ENCODE results near the gene JAG1. TPM values are rescaled to one million over a fixed set of nuclear protein-coding genes. Genes with fewer than 3 reads are reported as not detected.

JAG1 gene
- total RNA-seq, 1 donor from 2014 or later, result 70.3 TPM

DNA sequence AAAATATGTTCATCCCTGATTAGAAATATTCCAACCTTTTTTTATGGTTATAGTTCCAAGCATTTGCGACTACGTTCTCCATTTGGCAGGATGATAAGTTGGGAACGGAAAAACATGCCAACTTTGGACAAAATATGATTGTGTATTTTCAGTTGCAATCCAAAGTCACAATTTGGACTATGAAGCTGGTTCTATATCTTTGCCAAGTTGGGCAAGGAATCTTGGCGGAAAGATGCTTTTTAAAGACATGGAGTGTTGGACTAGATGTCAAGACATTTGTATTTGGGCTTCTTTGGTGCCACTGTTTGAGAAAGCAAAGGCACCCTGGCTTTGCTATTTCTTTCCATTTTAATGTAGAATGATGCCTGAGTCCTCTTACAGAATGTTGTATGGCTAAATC is 33.3 kb upstream of the JAG1 start:
- H3K27me3 Mint-ChIP-seq (ENCODE audit: low read depth), result no peaks in the 10 kb centered on the region
- no peak overlapping the region for H3K4me3 Mint-ChIP-seq
- H3K36me3 Mint-ChIP-seq (ENCODE audit: low read depth), result peaks cover 2% of the 10 kb centered on the region
- no peak for DNase-seq (ENCODE audit: low read depth, low spot score)
- TF ChIP-seq, protein P1, sequence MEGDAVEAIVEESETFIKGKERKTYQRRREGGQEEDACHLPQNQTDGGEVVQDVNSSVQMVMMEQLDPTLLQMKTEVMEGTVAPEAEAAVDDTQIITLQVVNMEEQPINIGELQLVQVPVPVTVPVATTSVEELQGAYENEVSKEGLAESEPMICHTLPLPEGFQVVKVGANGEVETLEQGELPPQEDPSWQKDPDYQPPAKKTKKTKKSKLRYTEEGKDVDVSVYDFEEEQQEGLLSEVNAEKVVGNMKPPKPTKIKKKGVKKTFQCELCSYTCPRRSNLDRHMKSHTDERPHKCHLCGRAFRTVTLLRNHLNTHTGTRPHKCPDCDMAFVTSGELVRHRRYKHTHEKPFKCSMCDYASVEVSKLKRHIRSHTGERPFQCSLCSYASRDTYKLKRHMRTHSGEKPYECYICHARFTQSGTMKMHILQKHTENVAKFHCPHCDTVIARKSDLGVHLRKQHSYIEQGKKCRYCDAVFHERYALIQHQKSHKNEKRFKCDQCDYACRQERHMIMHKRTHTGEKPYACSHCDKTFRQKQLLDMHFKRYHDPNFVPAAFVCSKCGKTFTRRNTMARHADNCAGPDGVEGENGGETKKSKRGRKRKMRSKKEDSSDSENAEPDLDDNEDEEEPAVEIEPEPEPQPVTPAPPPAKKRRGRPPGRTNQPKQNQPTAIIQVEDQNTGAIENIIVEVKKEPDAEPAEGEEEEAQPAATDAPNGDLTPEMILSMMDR (conservative IDR thresholded peaks at IDR 0.05), result no peak
- peaks cover 10% of the 10 kb centered on the region for H3K9me3 Mint-ChIP-seq
- no peak overlapping the region for H3K27ac Mint-ChIP-seq (ENCODE audit: unreplicated experiment)
- H3K4me1 Mint-ChIP-seq, result peaks cover 25% of the 10 kb centered on the region

DNA sequence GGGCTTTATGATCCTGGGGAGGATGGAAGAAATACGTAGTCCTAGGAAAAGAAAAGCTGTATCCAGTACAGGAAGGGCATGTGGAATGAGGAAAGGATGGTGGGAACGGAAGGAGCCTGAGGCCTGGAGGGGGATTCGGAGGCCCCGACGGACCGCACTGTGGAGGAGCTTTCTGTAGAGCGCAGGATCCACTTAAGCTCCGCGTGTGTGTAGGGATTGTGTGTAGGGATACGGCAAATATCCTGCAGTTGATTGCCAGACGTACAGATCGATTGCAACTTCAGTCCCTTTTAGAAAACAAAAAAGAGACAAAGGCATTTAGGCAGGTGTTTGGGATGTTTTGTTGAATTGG is 32.6 kb upstream of the JAG1 start:
- Mint-ChIP-seq H3K4me3 (no peak overlapping the region), H3K27me3 (ENCODE audit: low read depth) (no peaks in the 10 kb centered on the region), H3K9me3 (peaks cover 14% of the 10 kb centered on the region), H3K36me3 (ENCODE audit: low read depth) (peaks cover 2% of the 10 kb centered on the region), H3K27ac (ENCODE audit: unreplicated experiment) (no peak overlapping the region), H3K4me1 (peaks cover 18% of the 10 kb centered on the region)
- DNase-seq (ENCODE audit: low read depth, low spot score), result no peak
- TF ChIP-seq, protein P1 (conservative IDR thresholded peaks at IDR 0.05), result no peak

- H3K36me3 Mint-ChIP-seq (ENCODE audit: low read depth), result peaks cover 2% of the 10 kb centered on the region
- H3K27me3 Mint-ChIP-seq (ENCODE audit: low read depth), result no peaks in the 10 kb centered on the region
Observed at GRCh38 chr20:10705801-10706459, 32.1 kb upstream of the JAG1 start.

DNA sequence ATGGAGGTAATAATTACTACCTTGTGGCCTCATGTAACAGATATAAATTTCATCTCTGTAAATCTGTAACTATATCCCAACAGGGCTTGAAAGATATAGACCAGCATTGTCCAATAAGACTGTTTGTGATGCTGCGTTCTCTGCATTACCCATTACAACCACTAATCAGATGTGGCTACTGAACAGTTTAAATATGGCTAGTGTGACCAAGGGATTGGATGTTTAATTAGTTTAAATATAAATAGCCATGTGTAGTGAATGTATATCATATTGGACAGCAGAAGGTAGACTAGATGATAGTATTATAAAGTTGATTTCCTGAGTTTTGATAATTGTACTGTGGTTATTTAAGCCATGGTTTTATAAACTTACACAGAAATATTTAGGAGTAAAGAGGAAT is 27.8 kb upstream of the JAG1 start:
- Mint-ChIP-seq H3K4me3 (no peak overlapping the region), H3K27ac (ENCODE audit: unreplicated experiment) (no peak overlapping the region), H3K4me1 (no peaks in the 10 kb centered on the region), H3K27me3 (ENCODE audit: low read depth) (no peaks in the 10 kb centered on the region), H3K36me3 (ENCODE audit: low read depth) (peaks cover 2% of the 10 kb centered on the region), H3K9me3 (peaks cover 17% of the 10 kb centered on the region)
- DNase-seq (ENCODE audit: low read depth, low spot score), result no peak
- TF ChIP-seq, protein P1 (conservative IDR thresholded peaks at IDR 0.05), result peak; percentile 44

More at GRCh38 chr20:10705801-10706459, 32.1 kb upstream of the JAG1 start:
- TF ChIP-seq, protein P1 (conservative IDR thresholded peaks at IDR 0.05), result no peak
- H3K27ac Mint-ChIP-seq (ENCODE audit: unreplicated experiment), result no peak overlapping the region
- DNase-seq (ENCODE audit: low read depth, low spot score), result no peak
- no peak overlapping the region for H3K4me3 Mint-ChIP-seq
- peaks cover 14% of the 10 kb centered on the region for H3K9me3 Mint-ChIP-seq
- H3K4me1 Mint-ChIP-seq, result peaks cover 14% of the 10 kb centered on the region

DNA sequence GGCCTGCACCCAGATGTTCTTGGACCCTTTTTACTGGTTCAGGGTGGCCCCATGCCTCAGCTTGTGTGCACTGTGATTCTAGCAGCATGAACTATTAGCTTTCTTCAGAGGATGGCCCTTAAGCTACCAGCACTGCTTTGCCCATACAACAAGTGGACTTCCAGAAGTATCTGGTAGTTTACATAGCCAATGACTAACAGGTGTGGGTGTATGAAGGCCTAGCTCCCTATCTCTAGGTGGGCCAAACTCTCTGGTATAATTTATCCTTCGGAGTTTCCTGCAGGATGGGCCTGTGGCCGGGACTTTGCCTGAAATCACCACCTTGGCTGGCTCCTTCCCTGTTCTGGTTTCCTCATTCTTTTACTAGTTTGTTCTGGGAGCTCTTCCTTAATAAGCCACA is 26.1 kb upstream of the JAG1 start:
- Mint-ChIP-seq H3K4me1 (no peaks in the 10 kb centered on the region), H3K4me3 (no peak overlapping the region), H3K36me3 (ENCODE audit: low read depth) (peaks cover 2% of the 10 kb centered on the region), H3K27me3 (ENCODE audit: low read depth) (no peaks in the 10 kb centered on the region), H3K27ac (ENCODE audit: unreplicated experiment) (no peak overlapping the region), H3K9me3 (peaks cover 13% of the 10 kb centered on the region)
- DNase-seq (ENCODE audit: low read depth, low spot score), result no peak
- TF ChIP-seq, protein P1 (conservative IDR thresholded peaks at IDR 0.05), result no peak

Measured in neural crest cell (in vitro differentiated cells).